Adrenal gland (tissue), 12 donors: Measurements from ENCODE around the gene PPP1R12A. TPM values are rescaled to one million over a fixed set of nuclear protein-coding genes. Genes with fewer than 3 reads are reported as not detected.
A peak's percentile ranks its signal among the peaks of the same experiment; 100 is the strongest.

Source experiments
- DNase-seq, 7 donors: peaks; one replicate each; pipeline ENCODE4 v3.0.0-alpha.2; 2019 to 2020
- H3K27ac ChIP-seq, 5 donors: fragments of 200-600 bp; sonication (generic) in 4 of 5; 1 replicate in 3 of 5; 2 replicates in 2 of 5; pipeline versions ENCODE4 v1.5.1 to v1.8.0; 2016 to 2020; ENCODE audit warnings: mild to moderate bottlenecking in 1 of 5
- H3K27me3 ChIP-seq: fragments of 200-600 bp; 2 replicates; pipeline ENCODE4 v1.8.0; 2021
- H3K36me3 ChIP-seq, 2 donors: fragments of 200-600 bp; replicated peaks in 1 of 2; 1 replicate in 1 of 2; 2 replicates in 1 of 2; pipeline versions ENCODE4 v1.5.1 to v1.8.0; 2018 to 2022
- H3K4me1 ChIP-seq, 2 donors: fragments of 200-600 bp; replicated peaks in 1 of 2; 1 replicate in 1 of 2; 2 replicates in 1 of 2; pipeline versions ENCODE4 v1.5.1 to v1.8.0; 2018 to 2021
- H3K4me3 ChIP-seq, 4 donors: fragments of 200-600 bp; sonication (generic) in 3 of 4; one replicate each; pipeline ENCODE4 v1.5.1; 2016 to 2018
- H3K9me3 ChIP-seq, 3 donors: fragments of 200-600 bp; sonication (generic) in 1 of 3; replicated peaks in 1 of 3; 1 replicate in 2 of 3; 2 replicates in 1 of 3; pipeline versions ENCODE4 v1.5.1 to v1.8.0; 2016 to 2021
- CTCF ChIP-seq, 6 experiments: fragments of 450-650 bp in 4 of 6; fragments of 200-600 bp in 2 of 6; sonication (generic) in 1 of 6; IDR thresholded peaks; 1 replicate in 5 of 6; 2 replicates in 1 of 6; pipeline versions ENCODE4 v1.5.1 to v1.8.0; 2016 to 2021; ENCODE audit warnings: antibody characterized with exemption in 6 of 6, mild to moderate bottlenecking in 2 of 6, moderate library complexity in 1 of 6
- POLR2A ChIP-seq, 2 donors: fragments of 450-650 bp; IDR thresholded peaks; one replicate each; pipeline ENCODE4 v1.6.1; 2017; ENCODE audit warnings: antibody characterized with exemption in 2 of 2, mild to moderate bottlenecking in 2 of 2, moderate library complexity in 1 of 2
- WGBS, 4 donors: extraction: QIAGEN DNeasy Blood & Tissue Kit in 2 of 4; methylation state at CpG; one replicate each; pipeline versions ENCODE4 v1.1.5 to v1.1.7; 2013 to 2017; 5-methylcytosine and 5-hydroxymethylcytosine counted together
- intact Hi-C, 2 donors: fragments of 100-400 bp; cut with DNase I; formaldehyde crosslinking; loops; one replicate each; pipeline versions ENCODE4 v1.14.1 to v1.15.0; 2022 to 2023
- polyA plus RNA-seq, 3 donors: library from polyadenylated mRNA; stranded (reverse); fragments of 200-250 nt in 2 of 3; fragments of 350-450 nt in 1 of 3; fragmentation: Illumina TruSeq in 1 of 3; extraction: RNeasy Lipid Tissue Mini Kit (QIAGEN cat#74804) in 1 of 3; gene quantifications; one replicate each; pipeline ENCODE4 v1.2.3, GENCODE V29; 2013 to 2014
- total RNA-seq, 9 donors: library from RNA; depleted of rRNA in 4 of 9; stranded (reverse); fragments of >200 nt in 4 of 9; fragments of 120-200 nt in 1 of 9; fragmentation: NEBNext Ultra II Directional in 1 of 9; extraction: Animal tissue kit (Norgen Biotek cat#: 25700) in 1 of 9; gene quantifications; one replicate each; pipeline versions ENCODE4 v1.1.0 to v1.2.4, GENCODE V29; 2013 to 2023
- donor health status: healthy with polysubstance abuse.
- donor health status: Bipolar disorder and iron deficiency.
- donor health status: DM: yes; HTN: yes; CAD: no.
- donor health status: DM: no; HTN: no; CAD: no.
- donor health status: DM: no; HTN: no; CAD: no.
- donor health status: DM: yes; HTN: yes; CAD: no.

PPP1R12A gene
- total and polyA plus RNA-seq, 12 donors: 17.0 to 93.4 (median 50.0) TPM

- H3K4me3 ChIP-seq: no peak overlapping the region
- intact Hi-C loops: no loop called here
- H3K9me3 ChIP-seq: no peaks in the 10 kb centered on the region
- DNase-seq: no peak
- peaks cover 0 to 49% of the 10 kb centered on the region in 2 donors for H3K4me1 ChIP-seq
- peak overlapping the region in 1 of 5 donors; percentile 27 for H3K27ac ChIP-seq
- no peaks in the 10 kb centered on the region for H3K27me3 ChIP-seq
- no peaks in the 10 kb centered on the region for H3K36me3 ChIP-seq
- no peak for TF ChIP-seq CTCF (IDR thresholded peaks at IDR 0.05)
- no peak for TF ChIP-seq POLR2A (IDR thresholded peaks at IDR 0.05)
Measured at GRCh38 chr12:79908366-79908765, 26.5 kb downstream of the PPP1R12A start.

- H3K27ac ChIP-seq: no peak overlapping the region
- DNase-seq: no peak
- no peak overlapping the region for H3K4me3 ChIP-seq
- H3K4me1 ChIP-seq: peaks cover 0 to 31% of the 10 kb centered on the region in 2 donors
- 82 to 89% (median 84%) methylated on average over 2 of the region's 2 CpGs for WGBS, 4 donors
- H3K36me3 ChIP-seq: no peaks in the 10 kb centered on the region
- H3K27me3 ChIP-seq: no peaks in the 10 kb centered on the region
- H3K9me3 ChIP-seq: no peaks in the 10 kb centered on the region
- TF ChIP-seq CTCF (IDR thresholded peaks at IDR 0.05) (no peak), POLR2A (IDR thresholded peaks at IDR 0.05) (no peak)
- intact Hi-C loops: no loop called here
Measured at GRCh38 chr12:79901506-79901905, 33.4 kb downstream of the PPP1R12A start.

DNA sequence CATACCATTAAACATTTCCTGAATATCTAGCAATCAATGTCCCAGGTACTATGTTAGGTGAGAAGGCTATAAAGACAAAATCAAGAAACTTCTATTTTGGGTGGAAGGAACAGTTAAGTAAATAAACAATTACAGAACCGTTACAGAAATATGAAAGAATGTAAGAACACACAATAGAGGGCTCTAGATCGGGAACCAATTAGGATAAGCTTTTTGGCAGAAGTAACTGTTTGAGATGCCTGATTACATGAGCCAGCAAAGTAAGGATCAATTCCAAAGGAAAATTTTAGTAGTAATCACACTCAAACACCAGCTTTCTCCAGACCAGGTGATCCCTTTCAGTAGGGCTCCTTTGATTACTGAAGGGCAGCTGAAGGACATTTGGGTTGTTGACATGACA, 33.9 kb downstream of the PPP1R12A start:
- intact Hi-C loops: no loop called here
- H3K27ac ChIP-seq: no peak overlapping the region
- 41 to 61% (median 57%) methylated on average over 2 of the region's 2 CpGs for WGBS, 4 donors
- no peak for DNase-seq
- H3K4me1 ChIP-seq: peaks cover 0 to 30% of the 10 kb centered on the region in 2 donors
- H3K36me3 ChIP-seq: no peaks in the 10 kb centered on the region
- no peak overlapping the region for H3K4me3 ChIP-seq
- TF ChIP-seq POLR2A (IDR thresholded peaks at IDR 0.05): no peak
- no peak for TF ChIP-seq CTCF (IDR thresholded peaks at IDR 0.05)
- H3K9me3 ChIP-seq: no peaks in the 10 kb centered on the region
- no peaks in the 10 kb centered on the region for H3K27me3 ChIP-seq

- H3K27ac ChIP-seq: no peak overlapping the region
- intact Hi-C loops: no loop called here
- 91 to 98% (median 97%) methylated on average over 2 of the region's 2 CpGs for WGBS, 4 donors
- DNase-seq: no peak
- H3K4me3 ChIP-seq: no peak overlapping the region
- no peaks in the 10 kb centered on the region for H3K36me3 ChIP-seq
- no peaks in the 10 kb centered on the region for H3K27me3 ChIP-seq
- H3K9me3 ChIP-seq: no peaks in the 10 kb centered on the region
- no peak for TF ChIP-seq POLR2A (IDR thresholded peaks at IDR 0.05)
- peaks cover 0 to 37% of the 10 kb centered on the region in 2 donors for H3K4me1 ChIP-seq
Measured at GRCh38 chr12:79900199-79900598, 34.7 kb downstream of the PPP1R12A start.

- whole genome bisulfite sequencing, 4 donors: 78 to 91% (median 87%) methylated on average over 1 of the region's 1 CpG
- peaks cover 0 to 32% of the 10 kb centered on the region in 2 donors for H3K4me1 ChIP-seq
Measured at GRCh38 chr12:79897617-79898016, 37.3 kb downstream of the PPP1R12A start.

More at GRCh38 chr12:79897617-79898016, 37.3 kb downstream of the PPP1R12A start:
- Histone ChIP-seq H3K9me3 (no peaks in the 10 kb centered on the region), H3K27me3 (no peaks in the 10 kb centered on the region), H3K36me3 (no peaks in the 10 kb centered on the region), H3K4me3 (no peak overlapping the region), H3K27ac (no peak overlapping the region)
- DNase-seq: no peak
- TF ChIP-seq CTCF (IDR thresholded peaks at IDR 0.05): no peak
- TF ChIP-seq POLR2A (IDR thresholded peaks at IDR 0.05): no peak
- intact Hi-C loops: no loop called here
